HAP-1 (cell line): ENCODE results near the gene TREM2.

Experiments
- DNase-seq, 2 experiments: peaks; one replicate each; pipeline ENCODE4 v3.0.0-alpha.2; 2016 to 2020; ENCODE audit warnings: low spot score in 2 of 2
- H3K27me3 ChIP-seq: fragments of 250-450 bp; sonication (Bioruptor Pico); 2 replicates; pipeline ENCODE4 v1.5.1; 2020; ENCODE audit warnings: low read depth, mild to moderate bottlenecking, moderate library complexity
- H3K36me3 ChIP-seq: fragments of 250-450 bp; sonication (Bioruptor Pico); replicated peaks from 2 replicates; pipeline ENCODE4 v1.5.1; 2020; ENCODE audit warnings: mild to moderate bottlenecking
- H3K4me1 ChIP-seq: fragments of 250-450 bp; sonication (Bioruptor Pico); 2 replicates; pipeline ENCODE4 v1.5.1; 2020; ENCODE audit warnings: mild to moderate bottlenecking
- H3K4me3 ChIP-seq: fragments of 250-450 bp; sonication (Bioruptor Pico); 2 replicates; pipeline ENCODE4 v1.5.1; 2020; ENCODE audit warnings: mild to moderate bottlenecking, moderate library complexity
- H3K9me3 ChIP-seq: fragments of 250-450 bp; sonication (Bioruptor Pico); 2 replicates; pipeline ENCODE4 v1.5.1; 2020; ENCODE audit warnings: mild to moderate bottlenecking, moderate library complexity
- in situ Hi-C: fragments of 300-500 bp; cut with MboI; formaldehyde crosslinking; loops from 3 replicates; pipeline ENCODE4 v1.14.3; 2020; ENCODE audit warnings: low sequenced_read_pairs, inconsistent platforms, mixed read lengths

Gene TREM2

GRCh38 chr6:41162687-41163418 is at the start of gene TREM2:
Gene TREM2, minus strand, starts transcription at chr6:41163116. Its CDS starts 34 bp downstream, at chr6:41163082.
- no peak for DNase-seq
- Histone ChIP-seq H3K27me3 (no peaks in the 10 kb centered on the region; the same call in 1 of the 2 replicates), H3K4me1 (no peaks in the 10 kb centered on the region), H3K4me3 (no peak within 1 kb of the TSS), H3K36me3 (no peaks in the 10 kb centered on the region), H3K9me3 (no peaks in the 10 kb centered on the region)
- in situ Hi-C loops: no loop called here

- in situ Hi-C loops: no loop called here
- Histone ChIP-seq H3K4me1 (no peaks in the 10 kb centered on the region), H3K9me3 (no peaks in the 10 kb centered on the region), H3K27me3 (peaks cover 2% of the 10 kb centered on the region; the same call in 1 of the 2 replicates), H3K36me3 (no peaks in the 10 kb centered on the region), H3K4me3 (no peak overlapping the region)
- DNase-seq: no peak
These were observed 46.8 kb upstream of the TREM2 start for GRCh38 chr6:41209547-41210320.

GRCh38 chr6:41208439-41209106 is 45.7 kb upstream of the TREM2 start:
- Histone ChIP-seq H3K4me3 (no peak overlapping the region), H3K9me3 (no peaks in the 10 kb centered on the region), H3K27me3 (peaks cover 2% of the 10 kb centered on the region; the same call in 1 of the 2 replicates), H3K4me1 (no peaks in the 10 kb centered on the region), H3K36me3 (no peaks in the 10 kb centered on the region)
- no peak for DNase-seq
- in situ Hi-C loops: no loop called here

GRCh38 chr6:41204156-41204555 is 41.2 kb upstream of the TREM2 start:
- no peak for DNase-seq

GRCh38 chr6:41201764-41202173 is 38.9 kb upstream of the TREM2 start:
- Histone ChIP-seq H3K36me3 (no peaks in the 10 kb centered on the region), H3K4me3 (no peak overlapping the region), H3K27me3 (peaks cover 2% of the 10 kb centered on the region; the same call in 1 of the 2 replicates), H3K4me1 (no peaks in the 10 kb centered on the region), H3K9me3 (no peaks in the 10 kb centered on the region)
- in situ Hi-C loops: no loop called here
- DNase-seq: no peak

More at GRCh38 chr6:41204156-41204555, 41.2 kb upstream of the TREM2 start:
- in situ Hi-C loops: no loop called here
- H3K27me3 ChIP-seq: peaks cover 2% of the 10 kb centered on the region; the same call in 1 of the 2 replicates
- no peaks in the 10 kb centered on the region for H3K36me3 ChIP-seq
- no peaks in the 10 kb centered on the region for H3K9me3 ChIP-seq
- no peaks in the 10 kb centered on the region for H3K4me1 ChIP-seq
- no peak overlapping the region for H3K4me3 ChIP-seq

GRCh38 chr6:41200901-41201763 is 38.2 kb upstream of the TREM2 start, which contains the start of gene TREML2:
Gene TREML2, minus strand, starts transcription at chr6:41201149. Its CDS starts 141 bp downstream, at chr6:41201008.
- Histone ChIP-seq H3K4me1 (no peaks in the 10 kb centered on the region), H3K36me3 (no peaks in the 10 kb centered on the region), H3K4me3 (no peak within 1 kb of the TSS), H3K9me3 (no peaks in the 10 kb centered on the region), H3K27me3 (peaks cover 6% of the 10 kb centered on the region; the same call in 1 of the 2 replicates)
- in situ Hi-C loops: no loop called here
- DNase-seq: no peak

- in situ Hi-C loops: no loop called here
- Histone ChIP-seq H3K9me3 (no peaks in the 10 kb centered on the region), H3K27me3 (peaks cover 6% of the 10 kb centered on the region; the same call in 1 of the 2 replicates), H3K4me1 (no peaks in the 10 kb centered on the region), H3K36me3 (no peaks in the 10 kb centered on the region), H3K4me3 (no peak overlapping the region)
- DNase-seq: no peak
These were observed 37.5 kb upstream of the TREM2 start for GRCh38 chr6:41200296-41200900.

GRCh38 chr6:41199552-41200246 is 36.8 kb upstream of the TREM2 start:
- Histone ChIP-seq H3K4me1 (no peaks in the 10 kb centered on the region), H3K9me3 (no peaks in the 10 kb centered on the region), H3K4me3 (no peak overlapping the region), H3K36me3 (no peaks in the 10 kb centered on the region), H3K27me3 (peaks cover 3% of the 10 kb centered on the region; the same call in 1 of the 2 replicates)
- in situ Hi-C loops: no loop called here
- DNase-seq: no peak

GRCh38 chr6:41197234-41197633 is 34.3 kb upstream of the TREM2 start:
- Histone ChIP-seq H3K27me3 (peaks cover 3% of the 10 kb centered on the region; the same call in 1 of the 2 replicates), H3K4me3 (no peak overlapping the region), H3K9me3 (no peaks in the 10 kb centered on the region), H3K4me1 (no peaks in the 10 kb centered on the region), H3K36me3 (no peaks in the 10 kb centered on the region)
- in situ Hi-C loops: no loop called here
- DNase-seq: no peak

- in situ Hi-C loops: no loop called here
- no peaks in the 10 kb centered on the region for H3K36me3 ChIP-seq
- no peak for DNase-seq
- H3K4me1 ChIP-seq: no peaks in the 10 kb centered on the region
- H3K4me3 ChIP-seq: no peak overlapping the region
- 0 out of 2 replicates have a peak, but pooled peaks cover 2% of the 10 kb centered on the region for H3K9me3 ChIP-seq
- H3K27me3 ChIP-seq: peaks cover 3% of the 10 kb centered on the region; the same call in 1 of the 2 replicates
These were observed 31.5 kb upstream of the TREM2 start for GRCh38 chr6:41194386-41194785.

GRCh38 chr6:41193884-41194283 is 31.0 kb upstream of the TREM2 start:
- no peaks in the 10 kb centered on the region for H3K4me1 ChIP-seq
- in situ Hi-C loops: no loop called here

GRCh38 chr6:41193171-41193734 is 30.3 kb upstream of the TREM2 start:
- in situ Hi-C loops: no loop called here

More at GRCh38 chr6:41193884-41194283, 31.0 kb upstream of the TREM2 start:
- Histone ChIP-seq H3K27me3 (peaks cover 3% of the 10 kb centered on the region; the same call in 1 of the 2 replicates), H3K9me3 (0 out of 2 replicates have a peak, but pooled peaks cover 3% of the 10 kb centered on the region), H3K36me3 (no peaks in the 10 kb centered on the region), H3K4me3 (no peak overlapping the region)
- no peak for DNase-seq

More at GRCh38 chr6:41193171-41193734, 30.3 kb upstream of the TREM2 start:
- H3K27me3 ChIP-seq: peaks cover 3% of the 10 kb centered on the region; the same call in 1 of the 2 replicates
- H3K36me3 ChIP-seq: no peaks in the 10 kb centered on the region
- no peak for DNase-seq
- no peaks in the 10 kb centered on the region for H3K4me1 ChIP-seq
- 0 out of 2 replicates have a peak, but pooled peaks cover 3% of the 10 kb centered on the region for H3K9me3 ChIP-seq
- no peak overlapping the region for H3K4me3 ChIP-seq
